NCI-H345 (cell line): Measurements from ENCODE around the gene JOSD2.

ENCODE experiments used
- DNase-seq: peaks from one replicate; lab custom pipeline; 2025; lab: John Stamatoyannopoulos, UW

JOSD2 gene

GRCh38 chr19:50493171-50493570 lies 17.8 kb downstream of the JOSD2 start:
- DNase-seq = no peak

GRCh38 chr19:50492303-50493052 lies 18.5 kb downstream of the JOSD2 start:
- no peak for DNase-seq

DNA sequence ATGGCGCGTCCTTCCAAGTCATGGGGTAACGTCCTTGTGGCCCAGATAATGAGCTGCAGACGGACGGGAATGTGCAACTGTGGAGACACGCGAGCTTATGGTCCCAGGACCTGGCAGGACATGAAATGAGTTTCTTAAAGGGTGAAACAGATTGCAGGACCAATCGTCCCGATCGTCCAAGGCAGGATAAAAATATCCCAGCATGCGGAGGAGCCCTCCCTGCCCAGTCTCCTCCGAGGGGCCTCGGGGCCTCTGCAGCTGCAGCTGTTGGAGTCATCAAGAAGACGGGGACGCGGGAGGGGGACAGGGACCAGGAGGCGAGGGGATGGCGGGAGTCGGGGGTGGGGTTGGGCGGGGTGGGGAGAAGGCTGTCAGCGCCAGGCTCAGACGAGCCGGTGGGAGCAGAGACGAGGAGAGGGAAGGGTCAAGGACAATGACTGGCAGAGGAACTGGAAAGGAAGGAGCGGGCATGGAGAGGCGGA lies 20.0 kb downstream of the JOSD2 start:
- no peak for DNase-seq

DNA sequence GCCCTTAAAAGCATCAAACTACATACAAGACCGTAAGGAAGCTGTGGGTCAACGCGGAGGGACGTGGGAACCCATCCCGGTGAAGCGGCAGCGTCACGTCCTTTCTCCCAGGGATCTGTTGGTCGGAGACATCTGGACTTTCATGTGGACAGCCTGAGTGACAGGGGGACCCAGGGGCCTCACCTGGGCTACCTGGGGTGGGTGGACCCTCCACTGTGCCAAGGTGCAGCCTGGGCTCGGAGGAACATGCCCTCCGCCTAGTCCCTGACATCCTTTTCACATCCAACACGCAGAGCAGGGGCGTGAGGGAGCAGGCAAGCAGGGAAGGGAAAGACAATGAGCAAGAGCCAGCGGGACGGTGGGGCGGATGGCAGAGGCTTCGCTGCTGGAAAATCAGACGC lies 20.6 kb downstream of the JOSD2 start:
- DNase-seq = no peak

- no peak for DNase-seq
Observed at GRCh38 chr19:50489461-50490011, 21.5 kb downstream of the JOSD2 start.

DNA sequence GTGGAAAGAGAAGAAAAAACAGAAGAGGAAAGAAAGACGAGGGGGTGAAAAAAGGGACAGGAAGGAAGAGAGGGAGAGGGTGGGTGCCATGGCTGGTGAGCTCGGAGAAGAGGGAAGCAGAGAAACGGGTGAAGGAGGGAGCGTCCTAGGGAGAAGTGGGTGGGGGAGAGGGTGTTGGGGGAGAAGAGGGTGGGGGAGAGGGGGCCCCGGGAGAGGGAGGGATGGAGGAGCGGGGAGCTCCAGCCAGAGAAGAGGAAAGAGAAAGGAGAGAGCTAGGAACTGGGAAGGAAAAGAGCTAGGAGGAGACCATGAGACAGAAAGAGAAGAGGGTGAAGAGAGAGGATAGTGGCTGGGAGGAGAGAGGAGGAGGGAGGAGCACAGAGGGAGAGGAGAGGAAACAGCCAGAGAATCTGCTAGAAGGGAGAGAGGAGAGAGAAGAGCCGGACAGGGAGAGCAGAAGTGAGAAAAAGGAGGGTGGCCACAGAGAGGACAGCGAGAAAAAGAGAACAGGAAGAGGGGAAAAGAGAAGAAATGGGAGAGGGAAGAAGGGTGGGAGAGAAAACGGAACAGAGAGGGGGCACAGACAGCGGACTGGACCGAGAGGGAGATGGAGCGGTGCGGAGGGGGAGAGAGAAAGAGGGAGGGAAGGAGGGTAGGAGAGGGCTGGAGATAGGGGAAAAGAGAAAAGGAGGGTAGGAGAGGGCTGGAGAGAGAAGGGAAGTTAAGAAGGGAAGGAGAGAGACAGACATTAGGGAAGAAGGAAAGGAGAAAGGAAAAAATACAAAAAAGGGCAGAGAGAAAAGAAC lies 22.4 kb downstream of the JOSD2 start:
- DNase-seq = no peak

DNA sequence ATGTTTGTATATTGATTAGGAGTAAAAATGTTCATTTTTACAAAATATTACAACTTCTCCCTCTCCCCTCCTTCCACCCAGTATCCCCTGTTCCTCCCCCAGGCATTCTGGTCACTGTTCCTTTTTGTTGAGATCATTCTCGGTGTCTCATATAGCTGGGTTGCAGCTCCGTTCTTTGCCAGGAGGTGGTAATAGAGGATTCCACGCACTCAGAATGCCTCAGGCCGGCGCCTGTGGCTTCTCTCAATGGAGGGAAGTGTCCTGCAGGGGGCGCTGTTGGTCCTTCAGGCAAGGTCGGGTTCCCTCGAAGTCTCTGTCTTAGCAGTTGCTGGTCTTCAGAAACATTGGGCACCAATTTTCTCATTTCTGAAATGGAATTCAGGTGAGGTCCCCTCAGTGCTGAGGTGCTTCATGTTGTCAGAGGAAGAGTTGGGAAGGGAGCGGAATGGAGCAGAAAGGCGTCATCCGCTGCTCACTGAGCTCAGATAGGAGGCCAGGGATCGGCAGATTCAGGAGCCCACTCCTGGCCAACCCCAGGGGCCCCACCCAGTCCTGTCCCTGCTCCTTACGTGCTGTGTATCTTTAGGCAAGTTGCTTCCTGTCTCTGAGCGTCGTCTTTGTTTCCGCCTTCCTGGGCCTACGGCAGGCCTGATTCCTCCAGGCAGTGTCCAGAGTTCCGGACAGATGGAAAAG lies 24.0 kb downstream of the JOSD2 start:
- DNase-seq = no peak

DNA sequence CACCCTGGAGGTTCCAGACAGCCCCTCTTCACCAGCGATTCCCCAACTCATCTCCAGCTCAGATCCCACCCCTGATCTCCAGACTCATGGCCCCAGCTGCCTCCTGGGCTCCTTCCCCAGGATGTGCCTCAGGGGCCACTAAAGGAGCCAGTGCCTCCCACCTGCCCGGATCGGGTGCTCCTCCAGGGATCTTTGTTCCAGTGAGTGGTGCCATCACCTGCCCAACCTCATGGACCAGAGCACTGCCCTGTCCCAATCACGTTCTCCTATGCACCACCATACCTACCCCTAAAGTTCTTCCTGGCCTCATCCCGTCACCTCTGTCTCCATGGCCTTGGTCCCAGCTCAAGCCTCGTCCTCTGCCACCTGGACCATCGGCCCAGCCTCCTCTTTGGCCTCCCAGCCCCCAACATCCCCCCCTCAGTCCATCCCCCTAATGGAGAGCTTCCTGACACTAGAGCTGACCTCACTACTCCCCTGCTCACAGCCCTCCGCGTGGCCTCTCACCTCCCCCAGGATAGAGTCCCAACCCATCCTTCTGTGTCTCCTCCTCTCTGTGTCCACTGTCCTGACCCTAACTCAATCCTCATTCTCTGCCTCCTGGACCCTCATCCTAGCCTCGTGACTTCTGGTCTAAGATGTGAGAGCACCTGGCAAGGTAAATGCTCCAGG lies 25.6 kb downstream of the JOSD2 start:
- DNase-seq = no peak

- DNase-seq = no peak
Observed at GRCh38 chr19:50482916-50483315, 28.1 kb downstream of the JOSD2 start.

DNA sequence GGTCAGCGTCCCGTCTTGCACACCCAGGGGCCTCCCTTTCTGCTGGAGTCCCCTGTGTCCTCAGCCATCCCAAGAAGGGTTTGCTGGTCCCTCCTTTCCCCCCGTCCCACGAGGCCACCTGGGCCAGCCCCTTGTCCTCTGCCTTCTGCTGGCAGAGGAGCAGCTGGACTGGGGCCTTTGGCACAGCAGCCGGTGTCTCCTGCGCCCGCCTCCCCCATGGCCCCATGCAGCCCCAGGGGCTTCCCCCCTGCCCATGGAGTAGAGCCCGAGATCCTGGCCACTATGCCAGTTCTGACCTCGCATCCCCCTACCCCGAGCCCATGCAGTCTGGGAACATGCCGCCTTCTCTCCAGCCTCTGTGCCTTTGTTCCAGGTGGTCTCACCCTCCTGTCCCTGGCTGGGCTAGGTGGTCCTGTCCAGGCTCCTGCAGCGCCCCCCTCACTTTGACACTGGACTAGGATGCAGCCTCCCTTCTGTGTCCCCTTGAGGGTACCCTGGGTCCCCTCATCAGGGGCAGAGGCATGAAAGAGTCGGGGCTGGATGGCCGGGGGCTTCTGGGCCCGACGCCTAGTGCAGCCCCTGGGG lies 28.6 kb downstream of the JOSD2 start:
- DNase-seq = no peak

GRCh38 chr19:50481351-50482149 lies 29.4 kb downstream of the JOSD2 start:
- DNase-seq = no peak

DNA sequence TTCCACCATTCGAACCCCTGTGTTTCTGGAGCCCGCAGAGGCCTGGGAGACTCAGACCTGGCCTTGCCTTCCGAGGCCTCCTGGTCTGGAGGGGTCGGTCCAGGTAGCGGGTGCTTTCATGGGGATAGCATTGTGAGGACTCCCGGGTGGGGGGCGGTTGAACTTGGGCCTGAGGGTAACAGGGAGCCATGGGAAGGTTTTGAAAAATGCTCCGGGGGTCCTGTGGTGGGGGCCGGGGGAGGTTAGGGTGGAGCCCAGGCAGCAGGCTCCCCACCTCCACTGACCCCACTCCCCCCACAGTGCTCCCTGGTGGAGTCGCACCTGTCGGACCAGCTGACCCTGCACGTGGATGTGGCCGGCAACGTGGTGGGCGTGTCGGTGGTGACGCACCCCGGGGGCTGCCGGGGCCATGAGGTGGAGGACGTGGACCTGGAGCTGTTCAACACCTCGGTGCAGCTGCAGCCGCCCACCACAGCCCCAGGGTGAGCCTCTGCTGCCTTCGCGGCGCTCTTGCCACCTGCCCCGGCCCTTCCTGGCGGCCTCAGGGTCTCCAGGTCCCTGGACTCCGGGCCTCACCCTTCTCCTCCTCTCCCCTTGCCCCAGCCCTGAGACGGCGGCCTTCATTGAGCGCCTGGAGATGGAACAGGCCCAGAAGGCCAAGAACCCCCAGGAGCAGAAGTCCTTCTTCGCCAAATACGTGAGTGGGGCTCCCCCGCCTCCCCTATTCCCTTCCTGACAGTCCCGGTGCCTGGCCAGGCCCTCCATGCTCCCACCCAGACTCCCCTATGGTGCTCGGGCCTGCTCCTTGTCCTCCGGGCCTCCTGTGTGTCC lies 30.5 kb downstream of the JOSD2 start:
- DNase-seq = no peak

- no peak for DNase-seq
Observed at GRCh38 chr19:50479761-50480251, 31.2 kb downstream of the JOSD2 start.

DNA sequence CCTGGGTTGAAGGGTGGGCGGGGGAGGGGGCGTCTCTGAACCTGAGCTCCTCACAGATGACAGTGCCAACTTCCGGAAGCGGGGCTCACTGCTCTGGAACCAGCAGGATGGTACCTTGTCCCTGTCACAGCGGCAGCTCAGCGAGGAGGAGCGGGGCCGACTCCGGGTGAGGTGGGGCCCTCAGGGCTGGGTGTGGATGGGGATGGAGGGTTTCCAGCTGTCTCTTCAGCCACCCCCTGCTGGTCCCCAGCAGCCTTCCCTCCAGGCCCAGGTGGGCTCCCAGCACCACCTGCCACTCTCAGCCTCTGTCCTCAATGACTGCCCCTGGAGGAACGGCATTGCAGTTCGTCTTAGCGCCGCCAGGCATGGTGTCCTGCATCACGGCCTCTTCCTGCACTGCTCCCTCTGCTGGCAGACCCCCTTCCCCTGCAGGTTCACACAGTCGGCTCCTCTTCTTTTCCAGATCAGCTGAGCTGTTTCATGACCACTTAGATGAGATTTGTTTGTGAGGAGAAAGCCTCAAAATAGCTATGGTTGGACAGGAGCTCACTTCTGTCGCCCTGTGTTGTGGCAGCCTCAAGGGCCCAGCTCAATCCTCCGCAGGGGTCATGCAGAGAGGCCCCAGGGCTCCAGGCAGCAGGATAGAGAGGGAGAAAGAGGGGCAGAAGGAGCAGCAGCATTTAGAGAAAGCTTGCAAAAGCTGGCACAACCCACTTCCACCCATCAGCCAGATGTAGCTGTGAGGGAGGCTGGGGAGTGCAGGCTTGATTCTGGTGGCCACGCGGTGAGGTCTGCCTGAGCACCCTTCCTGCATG lies 31.9 kb downstream of the JOSD2 start:
- DNase-seq = peak; percentile 3

DNA sequence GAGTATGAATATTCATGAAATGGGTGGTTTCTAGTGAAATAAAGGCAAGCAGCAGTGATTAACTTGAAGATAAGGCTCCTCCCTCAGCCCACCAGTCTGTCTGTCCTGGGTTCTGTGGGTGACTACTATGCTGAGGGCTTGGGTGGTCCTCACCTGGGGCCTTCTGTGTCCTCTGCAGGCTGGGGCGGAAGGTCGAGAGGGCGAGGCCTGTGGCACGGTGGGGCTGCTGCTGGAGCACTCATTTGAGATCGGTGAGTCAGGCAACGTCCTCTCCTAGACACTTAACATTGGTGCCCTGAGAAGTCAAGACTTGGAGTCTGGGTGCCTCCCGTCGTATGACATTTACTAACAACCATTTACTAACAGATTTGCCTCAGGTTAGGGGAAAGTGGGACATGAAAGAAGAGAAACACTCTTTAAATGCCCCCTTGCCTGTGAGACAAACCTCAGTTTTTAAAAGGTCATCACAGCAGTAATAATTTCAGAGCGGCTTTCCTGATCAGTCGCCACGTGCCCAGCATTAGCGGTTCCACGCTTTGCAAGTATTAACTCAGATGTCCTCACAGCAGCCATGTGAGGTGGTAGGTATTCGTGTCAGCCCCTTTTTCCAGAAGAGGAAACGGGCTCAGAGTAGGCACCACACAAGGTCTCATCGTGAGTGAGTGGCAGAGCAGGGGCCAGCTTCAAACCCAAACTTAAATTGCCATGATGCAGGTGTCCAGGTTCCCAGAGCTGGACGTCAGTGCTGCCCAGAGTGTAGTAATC lies 33.1 kb downstream of the JOSD2 start:
- DNase-seq = no peak

GRCh38 chr19:50476907-50477238 lies 34.1 kb downstream of the JOSD2 start:
- DNase-seq = no peak

DNA sequence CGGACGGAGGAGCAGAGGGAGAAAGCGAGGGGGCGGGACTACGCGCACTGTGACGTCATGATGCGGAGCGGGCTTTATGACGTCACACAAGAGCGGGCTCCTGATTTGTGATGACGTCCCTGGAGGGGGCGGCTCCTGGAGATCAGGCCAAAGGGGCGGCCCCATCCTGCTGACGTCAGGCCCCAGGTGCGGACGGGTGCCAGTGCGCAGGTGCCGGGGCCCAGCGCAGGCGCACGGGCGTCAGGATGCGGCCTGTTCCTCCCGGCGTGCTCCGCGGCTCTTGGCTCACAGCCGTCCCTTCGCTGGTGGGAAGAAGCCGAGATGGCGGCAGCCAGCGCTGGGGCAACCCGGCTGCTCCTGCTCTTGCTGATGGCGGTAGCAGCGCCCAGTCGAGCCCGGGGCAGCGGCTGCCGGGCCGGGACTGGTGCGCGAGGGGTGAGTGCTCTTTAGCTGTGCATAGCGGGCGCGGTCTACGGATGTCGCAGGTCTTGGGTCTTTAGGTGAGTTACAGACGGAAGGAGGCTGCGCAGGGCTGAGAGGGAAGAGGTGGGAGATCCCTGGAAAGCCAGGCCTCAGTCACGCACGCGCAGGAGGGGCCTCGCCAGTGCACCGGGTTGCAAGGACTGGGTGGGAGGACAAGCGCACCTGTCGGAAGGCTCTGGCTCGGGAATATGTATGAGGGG lies 34.6 kb downstream of the JOSD2 start, which contains the start of the genes EMC10 and GARIN5A:
EMC10 (plus strand) TSS at position 284 of the 683 bp plus-strand sequence; CDS start at position 322, 38 bp downstream.
GARIN5A (minus strand) TSS at position 625 of the 683 bp plus-strand sequence; CDS start at position 165, 460 bp downstream.
- peak; percentile 90 for DNase-seq
